IPS-15b (cell line): Measurements from ENCODE around the gene NHERF2.
A peak's percentile ranks its signal among the peaks of the same experiment; 100 is the strongest.

Experiments
- H3K27me3 ChIP-seq: one replicate; pipeline ENCODE4 v1.6.1; 2013; ENCODE audit warnings: low read length; ENCODE audit not compliant: control insufficient read depth, insufficient read depth
- H3K36me3 ChIP-seq: one replicate; pipeline ENCODE4 v1.6.1; 2013; ENCODE audit warnings: low read length; ENCODE audit not compliant: control insufficient read depth, insufficient read depth
- H3K4me1 ChIP-seq: one replicate; pipeline ENCODE4 v1.6.1; 2013; ENCODE audit warnings: mild to moderate bottlenecking, low read length; ENCODE audit not compliant: control insufficient read depth, insufficient read depth
- H3K4me3 ChIP-seq: one replicate; pipeline ENCODE4 v1.5.1; 2013; ENCODE audit warnings: low read depth, low read length
- H3K9ac ChIP-seq: one replicate; pipeline ENCODE4 v1.6.1; 2013; ENCODE audit warnings: low read depth, mild to moderate bottlenecking, low read length
- H3K9me3 ChIP-seq: one replicate; pipeline ENCODE4 v1.6.1; 2013; ENCODE audit warnings: mild to moderate bottlenecking, low read length; ENCODE audit not compliant: control insufficient read depth, insufficient read depth

The NHERF2 gene

DNA sequence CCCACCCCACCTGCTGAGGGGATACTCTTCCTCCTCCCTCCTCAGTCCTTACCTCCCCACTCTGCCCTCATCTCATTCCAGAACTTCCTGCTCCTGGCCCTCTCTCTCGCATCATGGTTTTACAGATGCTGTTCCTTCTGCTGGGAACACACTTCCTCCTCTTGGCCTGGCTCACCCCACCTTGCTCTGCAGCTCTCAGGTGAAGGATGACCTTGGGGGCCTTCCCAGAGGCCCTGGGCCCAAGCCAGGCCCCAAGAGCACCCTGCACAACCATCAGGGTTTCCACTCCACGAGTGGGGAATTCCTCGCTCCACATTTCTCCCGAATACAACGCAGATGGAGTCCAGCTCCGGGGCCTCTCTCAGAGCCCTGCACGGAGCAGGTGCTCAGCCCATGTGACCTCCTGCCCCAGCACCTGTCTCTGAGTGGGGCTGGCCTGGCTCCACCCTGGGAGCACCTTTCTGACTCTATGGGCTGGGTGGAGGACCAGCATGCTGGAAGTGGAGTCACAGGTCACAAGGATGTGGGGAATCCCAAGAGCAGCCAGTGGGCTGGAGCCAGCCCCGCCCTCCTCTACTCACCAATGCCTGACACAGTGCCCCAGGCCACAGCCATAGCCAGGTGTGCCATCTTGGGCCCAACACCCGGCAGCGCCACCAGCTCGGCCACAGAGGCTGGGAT, 16.4 kb downstream of the NHERF2 start:
- Histone ChIP-seq H3K4me1 (no peaks in the 10 kb centered on the region), H3K4me3 (no peak overlapping the region), H3K9ac (no peak overlapping the region), H3K9me3 (no peaks in the 10 kb centered on the region), H3K27me3 (no peaks in the 10 kb centered on the region), H3K36me3 (peaks cover 11% of the 10 kb centered on the region)

DNA sequence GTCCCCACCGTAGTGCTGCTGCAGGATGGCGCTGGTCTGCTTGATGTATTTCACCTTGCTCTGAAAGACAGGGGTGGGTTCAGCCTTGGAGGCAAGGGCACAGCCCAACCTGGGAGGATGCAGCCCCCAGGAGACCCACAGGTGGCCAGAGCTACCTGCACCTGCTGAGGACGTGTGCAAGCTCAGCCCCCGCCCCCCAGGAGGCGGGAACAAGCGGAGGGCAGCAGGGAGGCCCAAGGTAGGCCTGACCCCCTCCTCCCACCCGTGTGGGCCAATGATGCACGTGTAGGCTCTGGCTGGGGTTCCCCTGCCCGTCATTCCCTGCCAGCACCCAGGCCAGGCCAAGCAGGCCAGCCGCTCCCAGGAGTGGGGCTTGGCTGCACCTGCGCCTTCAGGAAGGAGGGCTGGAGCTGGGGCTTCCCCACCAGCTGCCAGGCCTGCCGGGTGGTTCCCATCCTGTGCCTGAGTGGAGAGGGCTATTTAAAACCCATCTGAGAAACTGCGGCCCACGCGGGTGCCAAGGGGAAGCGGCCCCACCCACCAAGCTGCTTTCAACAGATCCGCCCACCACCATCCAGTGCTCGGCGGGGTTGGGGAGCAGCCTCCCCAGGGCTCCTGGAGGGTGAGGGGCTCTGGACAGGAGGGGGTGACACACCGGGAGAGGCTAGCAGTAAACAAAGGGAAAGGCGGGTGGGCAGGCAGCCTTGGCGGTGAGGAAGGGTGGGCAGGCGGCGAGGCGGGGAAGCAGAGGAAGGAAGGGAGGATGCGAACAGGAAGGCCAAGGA, 17.2 kb downstream of the NHERF2 start:
- Histone ChIP-seq H3K4me3 (no peak overlapping the region), H3K27me3 (no peaks in the 10 kb centered on the region), H3K4me1 (peaks cover 5% of the 10 kb centered on the region), H3K9me3 (no peaks in the 10 kb centered on the region), H3K36me3 (peaks cover 11% of the 10 kb centered on the region), H3K9ac (no peak overlapping the region)

DNA sequence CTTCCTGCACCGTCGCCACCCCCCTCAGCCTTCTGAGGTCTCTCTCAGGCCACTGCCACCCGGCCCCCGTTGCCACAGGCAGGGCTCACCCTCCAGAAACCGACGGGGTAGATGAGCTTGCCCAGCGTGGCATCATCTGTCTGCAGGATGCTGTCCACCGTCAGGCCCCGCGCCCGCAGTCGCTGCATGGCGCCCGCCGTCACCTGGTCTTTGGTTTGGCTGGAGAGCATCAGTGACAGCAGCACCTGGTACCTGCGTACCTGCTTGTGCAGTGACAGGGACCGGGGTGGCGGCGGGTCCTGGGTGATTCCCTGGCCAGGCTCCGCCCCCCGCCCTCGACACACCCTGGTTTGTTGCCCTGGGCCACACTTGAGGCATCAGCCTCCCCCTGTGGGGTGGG, 17.8 kb downstream of the NHERF2 start:
- H3K27me3 ChIP-seq = no peaks in the 10 kb centered on the region
- H3K9ac ChIP-seq = no peak overlapping the region
- peaks cover 11% of the 10 kb centered on the region for H3K36me3 ChIP-seq
- H3K4me1 ChIP-seq = peaks cover 5% of the 10 kb centered on the region
- no peaks in the 10 kb centered on the region for H3K9me3 ChIP-seq
- no peak overlapping the region for H3K4me3 ChIP-seq

DNA sequence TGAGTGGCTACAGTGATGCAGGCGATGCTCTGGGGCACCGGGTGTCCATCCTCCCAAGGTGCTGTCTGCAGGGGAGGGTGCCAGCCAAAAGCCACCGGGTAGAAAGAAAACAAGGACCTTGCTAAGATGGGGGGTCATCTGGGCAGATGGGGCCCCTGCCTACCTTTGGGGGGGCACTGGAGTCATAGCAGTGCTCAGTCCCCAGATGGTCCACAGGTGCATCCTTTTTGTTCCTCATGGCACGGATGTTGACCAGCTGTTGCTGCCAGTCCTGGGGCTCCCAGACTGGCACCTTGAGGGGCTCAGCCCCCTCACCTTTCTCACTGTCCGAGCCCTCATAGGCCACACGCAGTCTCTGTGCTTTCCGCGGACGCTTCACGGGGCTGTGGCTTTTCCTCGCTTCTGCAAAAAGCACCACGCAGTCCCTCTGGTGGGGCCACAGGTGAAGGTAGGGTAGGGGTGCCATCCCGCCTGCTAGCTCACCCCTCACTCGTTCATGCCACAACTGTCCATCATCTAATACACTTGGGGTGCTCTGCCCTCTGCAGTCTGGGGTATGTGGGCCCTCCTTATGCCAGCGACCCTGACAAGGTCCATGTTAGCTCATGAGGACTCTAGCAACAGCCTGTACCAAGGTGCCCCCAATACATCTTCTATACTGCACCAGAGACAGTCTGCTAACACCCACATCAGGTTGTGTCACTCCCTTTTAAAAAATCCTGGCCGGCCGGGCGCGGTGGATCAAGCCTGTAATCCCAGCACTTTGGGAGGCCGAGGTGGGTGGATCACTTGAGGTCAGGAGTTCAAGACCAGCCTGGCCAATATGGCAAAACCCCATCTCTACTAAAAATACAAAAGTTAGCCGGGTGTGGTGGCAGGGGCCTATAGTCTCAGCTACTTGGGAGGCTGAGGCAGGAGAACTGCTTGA, 19.5 kb downstream of the NHERF2 start:
- no peaks in the 10 kb centered on the region for H3K9me3 ChIP-seq
- peaks cover 5% of the 10 kb centered on the region for H3K4me1 ChIP-seq
- H3K27me3 ChIP-seq = no peaks in the 10 kb centered on the region
- no peak overlapping the region for H3K9ac ChIP-seq
- no peak overlapping the region for H3K4me3 ChIP-seq
- peaks cover 11% of the 10 kb centered on the region for H3K36me3 ChIP-seq

DNA sequence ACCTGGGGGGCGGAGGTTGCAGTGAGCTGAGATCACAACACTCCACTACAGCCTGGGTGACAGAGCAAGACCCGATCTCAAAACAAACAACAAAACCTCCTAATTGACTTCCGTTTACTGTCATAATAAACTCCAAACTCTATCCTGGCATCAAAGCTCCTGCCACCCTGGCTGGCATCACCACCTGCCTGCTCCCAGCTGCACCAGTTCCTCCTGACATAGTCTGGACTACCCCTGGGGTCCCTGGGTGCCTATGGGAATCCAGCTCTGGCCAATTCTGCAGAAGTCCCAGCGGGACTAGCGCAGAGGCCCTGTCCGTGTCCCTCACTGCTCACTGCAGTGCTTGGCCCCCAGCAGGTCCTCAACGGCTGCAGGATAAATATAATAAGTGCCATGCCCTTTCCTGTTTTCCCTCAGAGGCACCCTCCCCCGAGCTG, 20.2 kb downstream of the NHERF2 start:
- no peaks in the 10 kb centered on the region for H3K9me3 ChIP-seq
- peak overlapping the region; percentile 54 for H3K9ac ChIP-seq
- H3K4me1 ChIP-seq = peaks cover 5% of the 10 kb centered on the region
- H3K4me3 ChIP-seq = peak overlapping the region; percentile 88
- H3K36me3 ChIP-seq = peaks cover 11% of the 10 kb centered on the region
- no peaks in the 10 kb centered on the region for H3K27me3 ChIP-seq

DNA sequence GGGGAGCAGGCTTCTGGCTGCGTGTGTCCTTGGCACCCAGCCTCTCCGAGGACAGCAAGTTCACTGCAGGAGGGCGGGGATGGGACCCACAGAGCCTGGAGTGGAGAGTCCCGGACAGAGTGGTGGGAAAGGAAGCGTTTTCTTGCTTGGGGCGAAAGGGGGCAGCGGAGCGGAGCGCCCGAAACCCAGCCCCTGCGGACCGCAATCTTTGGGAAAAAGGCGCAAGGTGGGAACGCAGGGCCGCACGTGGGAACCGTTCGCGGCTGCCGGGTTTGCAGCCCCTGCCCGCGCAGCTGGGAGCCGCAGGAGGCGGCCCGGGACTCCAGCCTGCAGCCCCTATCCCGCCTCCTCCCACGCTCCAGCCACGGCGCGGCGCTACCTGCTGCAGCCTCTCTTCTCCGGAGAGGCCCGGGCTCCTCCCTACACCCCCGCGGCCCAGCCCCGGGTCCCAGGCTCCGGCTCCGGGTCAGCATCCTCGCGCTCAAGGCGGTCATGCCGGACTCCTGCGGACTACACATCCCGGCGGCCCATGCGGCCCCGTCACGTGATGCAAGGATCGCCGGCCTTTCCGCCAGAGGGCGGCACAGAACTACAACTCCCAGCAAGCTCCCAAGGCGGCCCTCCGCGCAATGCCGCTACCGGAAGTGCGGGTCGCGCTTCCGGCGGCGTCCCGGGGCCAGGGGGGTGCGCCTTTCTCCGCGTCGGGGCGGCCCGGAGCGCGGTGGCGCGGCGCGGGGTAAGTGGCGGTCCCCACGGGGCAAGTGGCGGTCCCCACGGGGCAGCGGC, 20.8 kb downstream of the NHERF2 start, which contains the start of the genes NTHL1 and TSC2:
NTHL1 (minus strand) TSS at position 505 of the 786 bp plus-strand sequence; CDS start at position 494, 11 bp downstream.
TSC2 (plus strand) TSS at position 656 of the 786 bp plus-strand sequence. CDS start 631 bp downstream, outside the sequence.
- H3K4me1 ChIP-seq = peaks cover 5% of the 10 kb centered on the region
- no peaks in the 10 kb centered on the region for H3K27me3 ChIP-seq

DNA sequence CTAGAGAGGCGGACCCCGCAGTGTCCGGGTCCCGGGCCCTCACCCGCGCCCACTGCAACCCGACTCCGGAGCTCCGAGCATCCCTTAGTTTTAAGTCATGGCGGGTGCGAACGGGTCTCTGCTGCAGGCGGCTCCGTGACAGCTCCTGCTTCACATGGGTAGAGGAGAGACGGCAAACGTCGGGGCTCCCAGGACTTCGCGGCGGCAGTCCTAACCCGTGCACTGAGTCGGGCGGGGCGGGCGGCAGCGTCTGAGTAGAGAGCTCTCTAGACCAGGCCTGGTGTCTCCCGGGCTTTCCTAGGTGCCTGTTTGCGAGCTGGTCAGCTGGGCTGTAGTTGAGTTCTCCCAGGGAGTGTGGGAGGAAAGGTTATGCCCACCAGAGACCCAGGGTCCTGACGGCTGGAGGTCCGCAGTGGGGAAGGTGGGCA, 21.4 kb downstream of the NHERF2 start:
- Histone ChIP-seq H3K9me3 (no peaks in the 10 kb centered on the region), H3K27me3 (no peaks in the 10 kb centered on the region), H3K4me1 (peaks cover 5% of the 10 kb centered on the region), H3K9ac (peak overlapping the region; percentile 92), H3K36me3 (peaks cover 11% of the 10 kb centered on the region), H3K4me3 (peak overlapping the region; percentile 88)

More for the DNA sequence above, 20.8 kb downstream of the NHERF2 start, which contains the start of the genes NTHL1 and TSC2:
- Histone ChIP-seq H3K9ac (peak within 1 kb of the TSS; percentile 92), H3K9me3 (no peaks in the 10 kb centered on the region), H3K4me3 (peak within 1 kb of the TSS; percentile 88), H3K36me3 (peaks cover 11% of the 10 kb centered on the region)

DNA sequence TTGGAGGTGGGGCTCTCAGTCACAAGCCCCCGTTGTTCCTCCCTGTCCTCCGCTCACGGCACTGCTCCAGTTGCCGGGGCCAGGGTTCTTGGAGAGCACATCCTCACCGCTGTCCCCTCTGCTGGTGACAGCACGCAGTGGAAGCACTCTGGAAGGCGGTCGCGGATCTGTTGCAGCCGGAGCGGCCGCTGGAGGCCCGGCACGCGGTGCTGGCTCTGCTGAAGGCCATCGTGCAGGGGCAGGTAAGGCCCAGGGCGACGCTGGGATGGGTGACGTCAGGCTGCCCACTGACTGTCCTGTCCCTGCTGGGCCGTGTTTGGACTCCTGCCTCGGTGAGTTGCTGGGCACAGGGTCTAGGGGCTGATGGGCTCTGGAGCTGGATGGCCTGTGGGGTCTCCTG, 26.5 kb downstream of the NHERF2 start:
- no peak overlapping the region for H3K9ac ChIP-seq
- H3K36me3 ChIP-seq = peaks cover 19% of the 10 kb centered on the region
- no peaks in the 10 kb centered on the region for H3K27me3 ChIP-seq
- no peak overlapping the region for H3K4me3 ChIP-seq
- peaks cover 5% of the 10 kb centered on the region for H3K4me1 ChIP-seq
- no peaks in the 10 kb centered on the region for H3K9me3 ChIP-seq

DNA sequence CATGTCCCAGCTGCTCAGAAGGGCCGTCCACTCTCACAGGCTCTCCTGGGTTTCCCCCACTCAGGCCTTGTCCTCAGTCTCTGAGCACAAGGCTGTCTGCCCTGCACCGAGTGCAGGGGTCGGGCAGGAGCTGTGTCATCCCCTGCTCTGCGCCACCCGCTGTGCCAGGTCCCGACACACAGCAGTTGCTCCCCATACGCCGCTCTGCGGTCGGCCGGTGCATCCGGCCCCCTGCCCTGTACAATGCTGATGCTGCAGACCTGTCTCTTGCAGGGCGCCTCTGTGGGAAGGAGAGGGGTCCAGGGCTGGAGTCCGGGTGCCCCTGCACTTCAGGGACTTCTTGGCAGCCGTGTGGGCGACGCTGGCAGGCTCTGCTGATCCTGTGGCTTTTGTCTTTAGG, 27.2 kb downstream of the NHERF2 start:
- no peak overlapping the region for H3K9ac ChIP-seq
- no peaks in the 10 kb centered on the region for H3K27me3 ChIP-seq
- H3K4me1 ChIP-seq = no peaks in the 10 kb centered on the region
- H3K36me3 ChIP-seq = peaks cover 21% of the 10 kb centered on the region
- no peaks in the 10 kb centered on the region for H3K9me3 ChIP-seq
- no peak overlapping the region for H3K4me3 ChIP-seq

DNA sequence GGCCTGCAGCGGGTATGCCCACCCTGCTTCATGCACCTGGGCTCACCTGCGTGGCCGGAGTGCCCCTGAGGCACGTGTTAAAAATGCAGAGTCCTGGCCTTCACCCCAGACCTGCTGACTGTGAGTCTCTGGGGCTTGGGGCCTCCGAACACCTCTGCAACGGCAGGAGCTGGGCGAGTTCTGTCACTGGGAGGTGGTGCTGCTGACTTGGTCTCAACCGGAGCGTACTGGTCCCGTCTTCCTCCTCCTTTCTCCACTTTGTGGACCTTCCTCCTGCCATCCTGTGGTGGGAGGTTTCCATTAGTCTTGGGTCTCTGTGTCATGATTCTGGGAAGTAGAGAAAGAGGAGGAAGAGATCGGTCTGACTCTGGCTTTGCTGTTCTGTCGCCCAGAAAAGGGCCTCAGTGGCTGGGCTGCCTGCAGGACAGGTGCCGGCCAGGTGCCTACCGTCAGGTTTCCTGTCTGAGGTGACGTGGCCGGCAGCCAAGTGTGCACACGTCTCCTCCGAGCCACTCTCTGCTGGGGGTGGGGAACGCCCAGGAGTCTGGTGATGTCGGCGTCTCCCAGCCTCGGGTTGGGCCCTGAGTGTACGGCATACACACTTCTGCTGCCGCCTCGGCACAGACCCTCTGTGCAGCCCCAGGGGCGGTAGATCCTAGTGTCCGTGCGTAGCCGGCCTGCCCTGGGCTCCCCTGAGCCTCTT, 28.0 kb downstream of the NHERF2 start:
- Histone ChIP-seq H3K9me3 (no peaks in the 10 kb centered on the region), H3K4me1 (no peaks in the 10 kb centered on the region), H3K9ac (no peak overlapping the region), H3K36me3 (peaks cover 21% of the 10 kb centered on the region), H3K4me3 (no peak overlapping the region), H3K27me3 (no peaks in the 10 kb centered on the region)
